ENCODE measurements around the gene ALDH1B1. TPM values are rescaled to one million over a fixed set of nuclear protein-coding genes. Genes with fewer than 3 reads are reported as not detected.

ALDH1B1 gene
- total and polyA plus RNA-seq, 8 donors: 6.0 to 17.1 (median 10.3) TPM

GRCh38 chr9:38352530-38353328 lies 39.8 kb upstream of the ALDH1B1 start:
- intact Hi-C loops (cut with DNase I): loop anchor here in 1 of 3 donors (10.0 kb wide), 1 partner anchor 268 kb away; no protein-coding TSS in a partner anchor

GRCh38 chr9:38355115-38355514 lies 37.4 kb upstream of the ALDH1B1 start:
- ATAC-seq: no peak
- Histone ChIP-seq H3K36me3 (no peaks in the 10 kb centered on the region), H3K4me3 (no peak overlapping the region), H3K27ac (no peak overlapping the region), H3K4me1 (no peaks in the 10 kb centered on the region), H3K27me3 (no peaks in the 10 kb centered on the region), H3K9me3 (no peaks in the 10 kb centered on the region)
- no peak for DNase-seq
- no peak for TF ChIP-seq CTCF (IDR thresholded peaks at IDR 0.05)
- 52 to 54% methylated on average over 3 of the region's 3 CpGs for WGBS, 2 donors
- FAIRE-seq: no peak
- intact Hi-C loops (cut with DNase I): loop anchor here in 2 of 3 donors (5.0 to 10.0 kb wide), 2 partner anchors 270 to 443 kb away; no protein-coding TSS in a partner anchor

More at GRCh38 chr9:38352530-38353328, 39.8 kb upstream of the ALDH1B1 start:
- WGBS, 2 donors: 87 to 89% methylated on average over 12 of the region's 12 CpGs
- FAIRE-seq (no peak), DNase-seq (no peak), ATAC-seq (no peak)
- Histone ChIP-seq H3K27ac (no peak overlapping the region), H3K4me1 (no peaks in the 10 kb centered on the region), H3K27me3 (no peaks in the 10 kb centered on the region), H3K9me3 (no peaks in the 10 kb centered on the region), H3K36me3 (no peaks in the 10 kb centered on the region), H3K4me3 (no peak overlapping the region)
- TF ChIP-seq CTCF (IDR thresholded peaks at IDR 0.05): no peak

GRCh38 chr9:38355517-38356120 lies 36.9 kb upstream of the ALDH1B1 start:
- TF ChIP-seq CTCF (IDR thresholded peaks at IDR 0.05): no peak
- Histone ChIP-seq H3K36me3 (no peaks in the 10 kb centered on the region), H3K4me3 (no peak overlapping the region), H3K9me3 (no peaks in the 10 kb centered on the region), H3K27ac (no peak overlapping the region), H3K27me3 (no peaks in the 10 kb centered on the region), H3K4me1 (no peaks in the 10 kb centered on the region)
- no peak for ATAC-seq
- no peak for DNase-seq
- intact Hi-C loops (cut with DNase I): loop anchor here in 2 of 3 donors (5.0 to 10.0 kb wide), 2 partner anchors 271 to 443 kb away; no protein-coding TSS in a partner anchor
- WGBS, 2 donors: 95 to 98% methylated on average over 3 of the region's 3 CpGs
- no peak for FAIRE-seq

DNA sequence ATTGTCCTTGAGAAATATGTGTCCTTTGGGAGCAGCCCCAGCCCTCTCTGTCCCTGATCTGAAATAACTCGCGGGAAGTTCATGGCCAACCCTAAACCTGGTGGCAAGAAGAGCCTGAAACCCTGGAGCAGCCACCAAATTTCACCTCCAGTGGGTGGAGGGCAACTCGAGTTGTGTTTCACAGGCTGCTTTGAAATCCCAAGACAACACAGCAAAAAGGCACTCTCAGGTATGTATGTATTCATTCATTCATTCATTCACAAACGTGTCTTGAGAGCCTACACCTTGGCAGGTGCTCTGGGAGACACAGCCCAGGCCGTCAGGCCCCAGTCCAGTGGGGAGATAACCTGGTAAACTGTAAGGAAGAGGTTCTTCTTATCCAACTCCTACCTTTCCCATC lies 35.7 kb upstream of the ALDH1B1 start:
- Histone ChIP-seq H3K27me3 (no peaks in the 10 kb centered on the region), H3K4me1 (no peaks in the 10 kb centered on the region), H3K36me3 (no peaks in the 10 kb centered on the region), H3K9me3 (no peaks in the 10 kb centered on the region), H3K4me3 (no peak overlapping the region), H3K27ac (no peak overlapping the region)
- 66 to 84% methylated on average over 5 of the region's 5 CpGs for WGBS, 2 donors
- intact Hi-C loops (cut with DNase I): loop anchor here in 2 of 3 donors (5.0 to 10.0 kb wide), 2 partner anchors 272 to 445 kb away; no protein-coding TSS in a partner anchor
- no peak for DNase-seq
- no peak for ATAC-seq
- TF ChIP-seq CTCF (IDR thresholded peaks at IDR 0.05): no peak
- no peak for FAIRE-seq

Data from pancreas (tissue), 10 donors.